ENCODE data around the gene KLK5.

KLK5 gene

GRCh38 chr19:50933640-50934039, 19.2 kb downstream of the KLK5 start:
- H3K9me3 ChIP-seq (ENCODE audit: control insufficient read depth, low read length) = no peaks in the 10 kb centered on the region
- H3K4me1 ChIP-seq = no peaks in the 10 kb centered on the region
- H3K27me3 ChIP-seq (ENCODE audit: control insufficient read depth, insufficient read depth, low read length) = no peaks in the 10 kb centered on the region
- no peak overlapping the region for H3K9ac ChIP-seq
- no peaks in the 10 kb centered on the region for H3K79me2 ChIP-seq
- H3K4me2 ChIP-seq (ENCODE audit: low read length) = no peak overlapping the region
- no peak overlapping the region for H3K4me3 ChIP-seq (ENCODE audit: low read depth, low read length)
- H3K27ac ChIP-seq = no peak overlapping the region
- no peak overlapping the region for H2AFZ ChIP-seq
- H3K36me3 ChIP-seq (ENCODE audit: control insufficient read depth, insufficient read depth, low read length) = no peaks in the 10 kb centered on the region
- no peak for TF ChIP-seq CTCF (IDR thresholded peaks at IDR 0.05)

- no peaks in the 10 kb centered on the region for H3K79me2 ChIP-seq
- H3K4me1 ChIP-seq = no peaks in the 10 kb centered on the region
- no peak overlapping the region for H3K27ac ChIP-seq
- TF ChIP-seq CTCF (IDR thresholded peaks at IDR 0.05) = no peak
- H3K9me3 ChIP-seq (ENCODE audit: control insufficient read depth, low read length) = no peaks in the 10 kb centered on the region
- no peak overlapping the region for H3K4me3 ChIP-seq (ENCODE audit: low read depth, low read length)
- no peak overlapping the region for H3K9ac ChIP-seq
- no peaks in the 10 kb centered on the region for H3K27me3 ChIP-seq (ENCODE audit: control insufficient read depth, insufficient read depth, low read length)
- H3K36me3 ChIP-seq (ENCODE audit: control insufficient read depth, insufficient read depth, low read length) = no peaks in the 10 kb centered on the region
- H3K4me2 ChIP-seq (ENCODE audit: low read length) = no peak overlapping the region
- no peak overlapping the region for H2AFZ ChIP-seq
Observed at GRCh38 chr19:50932690-50933083, 20.2 kb downstream of the KLK5 start.

GRCh38 chr19:50932018-50932689, 20.7 kb downstream of the KLK5 start:
- no peak overlapping the region for H3K27ac ChIP-seq

GRCh38 chr19:50931023-50931422, 21.8 kb downstream of the KLK5 start:
- Histone ChIP-seq H3K4me3 (ENCODE audit: low read depth, low read length) (no peak overlapping the region), H3K27ac (no peak overlapping the region), H3K27me3 (ENCODE audit: control insufficient read depth, insufficient read depth, low read length) (no peaks in the 10 kb centered on the region), H3K36me3 (ENCODE audit: control insufficient read depth, insufficient read depth, low read length) (no peaks in the 10 kb centered on the region), H3K79me2 (no peaks in the 10 kb centered on the region), H3K4me2 (ENCODE audit: low read length) (no peak overlapping the region), H3K4me1 (no peaks in the 10 kb centered on the region), H2AFZ (no peak overlapping the region), H3K9ac (no peak overlapping the region), H3K9me3 (ENCODE audit: control insufficient read depth, low read length) (no peaks in the 10 kb centered on the region)
- TF ChIP-seq CTCF (IDR thresholded peaks at IDR 0.05) = no peak

More at GRCh38 chr19:50932018-50932689, 20.7 kb downstream of the KLK5 start:
- H3K9me3 ChIP-seq (ENCODE audit: control insufficient read depth, low read length) = no peaks in the 10 kb centered on the region
- no peaks in the 10 kb centered on the region for H3K4me1 ChIP-seq
- no peaks in the 10 kb centered on the region for H3K27me3 ChIP-seq (ENCODE audit: control insufficient read depth, insufficient read depth, low read length)
- no peak overlapping the region for H3K9ac ChIP-seq
- no peaks in the 10 kb centered on the region for H3K79me2 ChIP-seq
- no peaks in the 10 kb centered on the region for H3K36me3 ChIP-seq (ENCODE audit: control insufficient read depth, insufficient read depth, low read length)
- no peak overlapping the region for H2AFZ ChIP-seq
- no peak overlapping the region for H3K4me3 ChIP-seq (ENCODE audit: low read depth, low read length)
- TF ChIP-seq CTCF (IDR thresholded peaks at IDR 0.05) = no peak
- H3K4me2 ChIP-seq (ENCODE audit: low read length) = no peak overlapping the region

- Histone ChIP-seq H3K4me3 (ENCODE audit: low read depth, low read length) (no peak overlapping the region), H3K4me2 (ENCODE audit: low read length) (no peak overlapping the region), H3K36me3 (ENCODE audit: control insufficient read depth, insufficient read depth, low read length) (no peaks in the 10 kb centered on the region), H2AFZ (no peak overlapping the region), H3K27ac (no peak overlapping the region), H3K9me3 (ENCODE audit: control insufficient read depth, low read length) (no peaks in the 10 kb centered on the region), H3K4me1 (no peaks in the 10 kb centered on the region), H3K9ac (no peak overlapping the region), H3K27me3 (ENCODE audit: control insufficient read depth, insufficient read depth, low read length) (no peaks in the 10 kb centered on the region), H3K79me2 (no peaks in the 10 kb centered on the region)
- no peak for TF ChIP-seq CTCF (IDR thresholded peaks at IDR 0.05)
Observed at GRCh38 chr19:50928831-50929230, 24.0 kb downstream of the KLK5 start.
